ENCODE data around the gene LMAN1L.

DNA sequence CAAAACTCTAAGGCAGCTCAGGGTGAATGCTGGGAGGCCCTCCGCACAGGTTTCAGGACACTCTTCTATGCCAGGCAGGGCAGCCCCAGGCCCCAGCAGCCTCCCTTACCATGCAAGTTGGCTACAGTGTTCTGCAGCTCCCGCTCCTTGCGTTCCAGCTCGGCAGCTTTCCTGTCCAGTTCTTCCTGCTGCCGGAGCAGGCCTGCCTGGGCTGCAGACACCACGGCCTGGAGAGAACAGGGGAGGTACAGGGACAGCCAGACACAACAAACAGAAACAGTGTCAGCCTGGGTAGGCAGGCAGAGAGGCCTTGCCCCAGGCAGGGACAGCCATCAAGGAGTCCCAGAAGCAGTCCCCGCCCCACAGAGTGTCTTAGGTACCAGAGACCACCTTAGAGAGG is 39.3 kb downstream of the LMAN1L start:
- TF ChIP-seq CTCF (conservative IDR thresholded peaks at IDR 0.05; ENCODE audit: low read length) (no peak), EZH2phosphoT487 (IDR thresholded peaks at IDR 0.05; ENCODE audit: borderline replicate concordance, low read depth, low read length) (no peak)
